Fibroblast of skin of left biceps (primary cell): ENCODE results near the gene ZNF536.
"Not testable (repeated sequence)": the region's sequence is repeated elsewhere in the genome, so short reads cannot be mapped to it uniquely, and the experiment has no call there.

Experiments used
- DNase-seq, 2 experiments: peaks; one replicate each; pipeline ENCODE4 v3.0.0-alpha.2; 2013; ENCODE audit warnings: low read depth in 2 of 2

Gene ZNF536

GRCh38 chr19:30388327-30388726, 16.1 kb downstream of the ZNF536 start:
- no peak for DNase-seq

DNA sequence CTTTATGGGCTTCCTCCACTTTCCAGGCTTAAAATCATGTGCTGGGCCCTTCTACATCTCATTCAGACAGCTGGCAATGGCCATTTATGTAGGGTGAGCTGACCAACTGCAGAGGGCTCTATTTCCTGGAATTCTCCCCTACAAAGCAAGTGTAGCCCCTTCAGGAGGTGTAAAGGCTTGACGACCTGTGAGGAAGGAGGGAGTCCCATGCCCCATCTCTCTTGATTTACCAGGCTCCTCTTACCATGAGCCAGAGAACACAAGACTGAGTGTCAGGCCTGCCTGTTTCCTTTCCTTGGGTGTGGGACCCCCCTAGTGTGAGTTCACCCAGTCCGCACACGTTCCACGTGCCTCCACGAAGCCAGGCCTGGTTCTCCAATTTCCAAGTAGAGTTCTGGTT, 16.6 kb downstream of the ZNF536 start:
- no peak for DNase-seq

- no peak for DNase-seq
Measured at GRCh38 chr19:30390356-30390988, 18.3 kb downstream of the ZNF536 start.

GRCh38 chr19:30391052-30391451, 18.9 kb downstream of the ZNF536 start:
- no peak for DNase-seq

GRCh38 chr19:30391554-30392551, 19.7 kb downstream of the ZNF536 start:
- DNase-seq = peak; percentile 71 to 76

DNA sequence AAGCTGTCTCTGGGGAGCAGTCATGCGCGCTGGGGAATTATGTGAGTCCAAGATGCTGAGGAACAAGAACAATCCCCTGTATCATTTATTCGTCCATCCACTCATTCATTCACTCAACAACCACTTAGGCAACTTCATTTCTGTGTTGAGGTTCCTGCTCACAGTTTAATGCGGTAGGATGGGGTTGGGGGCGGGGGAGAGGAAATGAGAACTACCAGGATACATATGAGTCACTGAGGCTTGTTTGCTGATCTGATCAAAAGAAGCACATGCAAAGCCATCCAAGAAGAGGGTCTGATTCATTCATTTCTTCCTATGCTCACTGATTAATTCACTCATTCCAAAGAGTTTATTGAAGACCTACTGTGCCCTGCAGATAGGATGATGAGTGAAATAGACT, 20.9 kb downstream of the ZNF536 start:
- DNase-seq = peak; percentile 12 to 21

DNA sequence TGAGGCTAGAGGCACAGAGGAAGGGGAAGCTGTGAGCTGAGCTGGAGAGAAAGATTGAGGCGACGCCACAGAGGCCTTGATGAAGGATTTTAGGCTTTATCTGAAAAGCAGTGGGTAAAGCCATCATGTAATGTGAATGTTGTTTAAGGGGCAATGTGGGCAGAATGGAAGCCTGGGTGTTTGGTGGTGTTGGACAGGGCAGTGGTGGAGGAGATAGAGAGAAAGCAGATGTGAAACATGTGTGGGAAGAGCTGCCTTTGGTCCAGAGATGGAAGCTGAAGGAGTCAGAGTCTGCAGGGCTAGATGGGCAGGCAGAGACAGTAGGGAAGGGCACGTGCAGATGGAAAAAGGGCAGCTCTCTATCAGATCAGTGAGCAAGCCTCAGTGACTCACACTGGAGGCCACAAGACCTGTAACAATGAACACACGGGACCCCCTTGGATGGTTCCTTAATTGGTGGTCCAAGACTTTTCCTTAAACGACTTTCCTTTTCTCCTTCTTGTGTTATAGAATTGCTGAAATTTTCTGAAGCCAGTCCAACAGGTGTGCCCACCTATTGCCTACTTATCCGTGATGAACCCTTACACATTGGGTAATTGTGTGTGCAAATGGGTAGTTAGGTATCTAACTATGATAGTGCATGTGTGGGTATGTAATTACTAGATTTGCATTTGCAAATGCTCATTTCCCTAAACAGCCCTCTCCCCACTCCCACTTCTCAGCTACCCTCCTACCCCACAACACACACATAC, 21.7 kb downstream of the ZNF536 start:
- no peak for DNase-seq

GRCh38 chr19:30394481-30395151, 22.4 kb downstream of the ZNF536 start:
- DNase-seq = no peak

DNA sequence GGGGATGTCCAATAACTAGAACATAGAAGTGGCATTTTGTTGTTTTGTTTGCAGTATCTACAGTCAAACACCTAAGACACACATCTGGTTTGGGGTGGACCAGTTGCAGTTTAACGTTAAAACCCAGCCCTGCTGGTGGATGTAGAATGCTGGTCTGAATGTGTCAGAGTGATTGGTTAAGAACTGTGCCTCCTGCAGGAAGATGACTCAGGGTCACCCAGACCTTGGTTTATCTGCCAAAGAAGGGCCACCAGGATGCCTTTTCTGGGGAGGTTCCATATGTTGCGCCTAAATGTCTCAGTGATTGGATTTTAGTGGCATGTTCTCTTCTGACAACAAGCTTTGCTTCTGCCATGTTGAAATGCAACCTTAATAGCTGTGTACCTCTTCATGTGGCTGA, 23.1 kb downstream of the ZNF536 start:
- no peak for DNase-seq

GRCh38 chr19:30398539-30398938, 26.4 kb downstream of the ZNF536 start:
- DNase-seq = not testable (repeated sequence)

GRCh38 chr19:30401956-30402355, 29.8 kb downstream of the ZNF536 start:
- no peak for DNase-seq

GRCh38 chr19:30402436-30403202, 30.4 kb downstream of the ZNF536 start:
- DNase-seq = no peak

DNA sequence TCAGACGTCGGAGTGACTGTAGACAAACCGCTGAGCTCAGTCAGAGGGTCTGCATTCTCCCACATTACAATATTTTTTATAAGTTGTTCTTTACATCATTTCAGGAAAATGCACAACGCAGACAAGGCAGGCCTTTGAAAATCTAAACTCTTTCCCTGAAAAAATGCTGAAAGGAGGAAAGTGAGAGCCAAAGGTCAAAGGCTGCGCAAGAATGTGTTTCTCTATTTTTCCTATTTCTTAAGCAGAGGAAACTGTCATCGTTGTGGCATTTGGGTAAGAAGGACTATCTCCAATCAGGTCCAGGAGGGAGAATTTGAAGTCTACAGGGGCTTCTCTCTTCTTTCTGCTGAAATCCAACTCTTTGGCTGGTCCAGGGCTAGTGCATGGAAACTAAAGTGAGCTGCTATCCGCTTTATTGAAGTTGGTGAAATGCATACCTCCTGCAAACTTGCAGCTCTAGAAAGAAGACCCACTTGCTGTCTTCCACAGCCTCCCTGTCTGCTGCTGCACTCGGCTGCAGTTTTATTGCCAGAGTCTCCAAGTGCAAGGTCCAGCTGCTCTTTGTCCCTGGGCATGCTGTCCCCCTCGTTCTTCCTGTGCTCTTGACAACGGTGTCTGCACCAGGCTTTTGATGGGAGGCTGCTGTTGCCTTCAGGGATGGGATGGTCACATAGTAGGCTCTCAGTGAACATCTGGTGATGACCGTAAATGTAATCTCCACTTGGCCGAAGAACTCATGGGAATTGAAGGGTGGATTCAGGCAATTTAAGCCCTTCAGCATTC, 31.2 kb downstream of the ZNF536 start:
- no peak for DNase-seq

- DNase-seq = no peak
Measured at GRCh38 chr19:30406220-30407067, 34.3 kb downstream of the ZNF536 start.

DNA sequence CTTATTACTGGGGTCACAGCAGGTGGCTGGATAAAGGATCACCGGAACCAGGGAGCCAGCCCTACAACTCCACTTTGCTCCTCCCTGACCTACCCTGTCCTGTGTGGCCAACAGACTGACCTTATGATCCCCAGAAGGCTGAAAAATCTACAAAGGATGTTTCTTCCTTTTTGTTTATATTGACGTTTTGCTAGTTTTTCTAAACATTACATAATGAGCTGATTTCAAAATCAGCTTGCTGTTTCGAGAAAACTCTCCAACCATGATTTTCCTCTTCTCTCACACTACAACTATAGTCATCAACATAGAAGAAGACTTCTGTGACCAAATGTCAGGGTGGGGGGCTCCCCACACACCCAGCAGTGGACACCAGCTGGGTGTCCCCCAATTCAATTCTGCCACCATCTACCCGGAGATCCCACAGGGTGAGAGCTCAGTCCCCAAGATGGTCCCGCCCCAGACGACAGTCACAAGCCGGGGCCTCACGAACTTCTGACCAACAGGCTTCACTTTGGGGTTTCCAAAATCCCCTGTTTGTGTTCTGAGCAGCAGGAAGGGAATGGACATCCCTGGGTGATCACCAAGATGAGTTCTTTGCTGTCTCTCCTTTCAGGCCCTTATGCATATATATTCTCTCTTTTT, 35.0 kb downstream of the ZNF536 start:
- DNase-seq = no peak

DNA sequence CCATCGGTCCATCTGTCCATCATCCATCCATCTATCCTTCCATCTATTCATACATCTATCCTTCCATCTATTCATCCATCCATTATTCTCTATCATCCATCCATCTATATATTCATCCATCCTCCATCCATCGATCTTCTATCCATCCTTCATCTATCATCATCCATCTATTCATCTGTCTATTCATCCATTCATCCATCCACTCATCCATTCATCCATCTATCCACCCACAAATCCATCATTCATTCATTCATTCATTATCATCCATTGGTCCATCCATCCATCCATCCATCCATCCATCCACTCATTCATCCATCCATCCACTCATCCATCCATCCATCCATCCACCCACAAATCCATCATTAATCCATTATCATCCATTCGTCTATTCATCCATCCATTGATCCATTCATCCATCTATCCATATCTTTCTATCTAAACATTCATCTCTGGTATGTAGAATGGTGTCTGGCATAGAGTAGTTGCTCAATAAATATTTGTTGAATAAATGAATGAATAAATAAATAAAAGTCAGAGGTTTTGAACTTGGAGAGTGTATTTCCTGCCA, 36.6 kb downstream of the ZNF536 start:
- DNase-seq = no peak

DNA sequence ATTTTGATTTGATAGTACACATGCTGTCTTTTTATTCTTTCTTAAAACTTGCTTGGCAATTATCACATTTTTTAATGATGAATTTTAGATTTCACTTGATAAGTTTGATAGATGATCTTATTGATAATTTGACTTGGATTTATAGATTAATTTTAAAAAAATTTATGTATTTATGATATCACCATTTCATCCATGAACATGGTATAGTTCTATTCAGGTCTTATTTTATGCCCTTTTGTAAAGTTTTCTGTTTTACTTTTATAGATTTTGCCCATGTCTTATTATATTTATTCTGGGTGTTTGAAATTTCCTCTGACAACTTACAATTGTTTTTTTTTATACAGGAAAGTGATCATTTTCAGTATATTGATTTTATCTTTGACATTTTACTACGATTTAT, 39.5 kb downstream of the ZNF536 start:
- DNase-seq = no peak

DNA sequence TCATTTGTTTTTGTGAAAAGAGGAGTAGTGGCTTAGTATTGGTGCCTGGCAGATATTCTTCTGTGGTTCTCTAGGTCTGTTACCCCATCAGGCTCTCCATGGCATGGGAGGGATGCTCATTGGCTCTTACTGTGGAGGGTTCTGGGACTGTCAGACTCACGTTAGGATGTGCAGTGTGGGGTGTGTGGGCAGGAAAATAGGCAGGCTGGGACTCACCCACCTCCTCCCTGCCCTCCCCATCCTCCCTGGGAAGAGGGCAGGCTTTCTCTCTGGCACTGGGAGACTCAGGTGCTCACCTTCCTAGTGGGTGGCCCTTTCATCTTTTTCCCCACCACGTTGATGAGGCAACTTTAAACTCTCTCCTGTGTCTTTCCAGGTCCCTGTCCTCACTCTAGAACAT, 44.2 kb downstream of the ZNF536 start:
- no peak for DNase-seq
